GM10266 (cell line): Measurements from ENCODE around the gene IGSF9B.

Experiments
- DNase-seq: peaks from one replicate; pipeline ENCODE4 v3.0.0; 2012; ENCODE audit errors: extremely low spot score
- TF ChIP-seq, protein P1 (sequence below): IDR thresholded peaks from 2 replicates; pipeline ENCODE4 v1.5.1; 2012; ENCODE audit warnings: mild to moderate bottlenecking, low read depth; ENCODE audit not compliant: control insufficient read depth, insufficient read depth; ENCODE audit errors: missing control alignments

The IGSF9B gene

GRCh38 chr11:133895061-133895479 lies 61.7 kb downstream of the IGSF9B start:
- TF ChIP-seq, protein P1, sequence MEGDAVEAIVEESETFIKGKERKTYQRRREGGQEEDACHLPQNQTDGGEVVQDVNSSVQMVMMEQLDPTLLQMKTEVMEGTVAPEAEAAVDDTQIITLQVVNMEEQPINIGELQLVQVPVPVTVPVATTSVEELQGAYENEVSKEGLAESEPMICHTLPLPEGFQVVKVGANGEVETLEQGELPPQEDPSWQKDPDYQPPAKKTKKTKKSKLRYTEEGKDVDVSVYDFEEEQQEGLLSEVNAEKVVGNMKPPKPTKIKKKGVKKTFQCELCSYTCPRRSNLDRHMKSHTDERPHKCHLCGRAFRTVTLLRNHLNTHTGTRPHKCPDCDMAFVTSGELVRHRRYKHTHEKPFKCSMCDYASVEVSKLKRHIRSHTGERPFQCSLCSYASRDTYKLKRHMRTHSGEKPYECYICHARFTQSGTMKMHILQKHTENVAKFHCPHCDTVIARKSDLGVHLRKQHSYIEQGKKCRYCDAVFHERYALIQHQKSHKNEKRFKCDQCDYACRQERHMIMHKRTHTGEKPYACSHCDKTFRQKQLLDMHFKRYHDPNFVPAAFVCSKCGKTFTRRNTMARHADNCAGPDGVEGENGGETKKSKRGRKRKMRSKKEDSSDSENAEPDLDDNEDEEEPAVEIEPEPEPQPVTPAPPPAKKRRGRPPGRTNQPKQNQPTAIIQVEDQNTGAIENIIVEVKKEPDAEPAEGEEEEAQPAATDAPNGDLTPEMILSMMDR, result no peak

GRCh38 chr11:133893381-133893780 lies 63.4 kb downstream of the IGSF9B start:
- TF ChIP-seq, protein P1, result no peak
- no peak for DNase-seq

More at GRCh38 chr11:133895061-133895479, 61.7 kb downstream of the IGSF9B start:
- no peak for DNase-seq

GRCh38 chr11:133892584-133893380 lies 64.0 kb downstream of the IGSF9B start:
- no peak for DNase-seq
- TF ChIP-seq, protein P1, result no peak

DNA sequence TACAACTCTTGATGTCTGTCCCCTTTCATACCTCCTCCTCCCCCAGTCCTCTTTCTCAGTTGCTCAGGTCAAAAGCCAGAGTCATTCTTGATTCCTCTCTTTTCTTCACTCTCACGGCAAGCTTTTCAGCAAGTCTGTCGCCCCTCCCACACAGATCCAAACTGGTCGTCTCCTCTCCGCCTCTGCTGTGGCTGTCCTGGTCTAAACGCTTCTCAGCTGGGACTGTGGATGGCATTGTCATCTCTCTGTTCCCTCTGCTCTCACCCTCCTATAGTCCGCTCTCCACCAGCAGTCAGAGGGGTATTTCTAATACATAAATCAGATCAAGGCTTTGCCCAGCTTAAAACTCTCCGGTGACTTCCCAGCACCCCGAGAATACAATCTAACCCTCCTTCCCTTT lies 64.6 kb downstream of the IGSF9B start:
- TF ChIP-seq, protein P1, result no peak
- no peak for DNase-seq

- DNase-seq, result no peak
- TF ChIP-seq, protein P1, result no peak
Observed at GRCh38 chr11:133889893-133890292, 66.9 kb downstream of the IGSF9B start.

GRCh38 chr11:133889188-133889587 lies 67.6 kb downstream of the IGSF9B start:
- TF ChIP-seq, protein P1, result no peak
- no peak for DNase-seq

- no peak for DNase-seq
- TF ChIP-seq, protein P1, result no peak
Observed at GRCh38 chr11:133887692-133888332, 69.0 kb downstream of the IGSF9B start.
